DOHH2 (cell line): ENCODE results near the gene NEU4.

Experiments used
- EZH2phosphoT487 ChIP-seq: fragments of 200-600 bp; sonication (generic); IDR thresholded peaks from 2 replicates; pipeline ENCODE4 v1.6.1; 2017; ENCODE audit warnings: borderline replicate concordance, mild to moderate bottlenecking, antibody characterized with exemption, low read length, moderate library complexity, mixed read lengths
- TF ChIP-seq, protein P1 (sequence below): fragments of 200-600 bp; sonication (generic); IDR thresholded peaks from one replicate; pipeline ENCODE4 v1.5.1; 2014; ENCODE audit warnings: antibody characterized with exemption, mild to moderate bottlenecking, low read depth, low read length; ENCODE audit not compliant: poor library complexity, severe bottlenecking

DNA sequence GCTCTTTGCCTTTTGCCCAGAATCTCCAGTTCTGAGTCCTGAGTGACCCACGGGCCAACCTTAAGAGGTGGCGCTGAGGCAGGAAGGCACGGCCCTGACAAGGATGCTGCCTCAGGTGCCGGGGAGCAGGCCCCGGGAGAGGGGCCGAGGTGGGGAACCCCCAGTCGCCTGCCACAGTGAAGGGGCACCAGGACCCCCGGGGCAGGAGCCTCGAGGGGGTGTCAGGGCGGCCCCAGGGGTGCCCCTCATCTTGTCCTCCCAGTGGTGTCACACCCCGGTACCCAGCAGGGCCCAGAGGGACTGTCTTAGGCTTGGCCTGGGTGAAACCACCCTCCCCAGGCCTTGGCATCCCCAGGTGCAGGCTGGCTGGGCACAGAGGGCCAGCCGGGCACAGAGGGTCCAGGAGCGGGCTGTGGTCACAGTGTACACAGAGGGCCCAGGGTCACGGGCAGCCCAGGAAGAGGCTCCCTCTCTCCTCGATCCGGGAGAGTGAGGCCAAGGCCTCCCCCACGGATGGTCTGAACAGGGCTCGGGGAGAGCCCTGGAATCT is 48.7 kb downstream of the NEU4 start:
- TF ChIP-seq, protein P1, sequence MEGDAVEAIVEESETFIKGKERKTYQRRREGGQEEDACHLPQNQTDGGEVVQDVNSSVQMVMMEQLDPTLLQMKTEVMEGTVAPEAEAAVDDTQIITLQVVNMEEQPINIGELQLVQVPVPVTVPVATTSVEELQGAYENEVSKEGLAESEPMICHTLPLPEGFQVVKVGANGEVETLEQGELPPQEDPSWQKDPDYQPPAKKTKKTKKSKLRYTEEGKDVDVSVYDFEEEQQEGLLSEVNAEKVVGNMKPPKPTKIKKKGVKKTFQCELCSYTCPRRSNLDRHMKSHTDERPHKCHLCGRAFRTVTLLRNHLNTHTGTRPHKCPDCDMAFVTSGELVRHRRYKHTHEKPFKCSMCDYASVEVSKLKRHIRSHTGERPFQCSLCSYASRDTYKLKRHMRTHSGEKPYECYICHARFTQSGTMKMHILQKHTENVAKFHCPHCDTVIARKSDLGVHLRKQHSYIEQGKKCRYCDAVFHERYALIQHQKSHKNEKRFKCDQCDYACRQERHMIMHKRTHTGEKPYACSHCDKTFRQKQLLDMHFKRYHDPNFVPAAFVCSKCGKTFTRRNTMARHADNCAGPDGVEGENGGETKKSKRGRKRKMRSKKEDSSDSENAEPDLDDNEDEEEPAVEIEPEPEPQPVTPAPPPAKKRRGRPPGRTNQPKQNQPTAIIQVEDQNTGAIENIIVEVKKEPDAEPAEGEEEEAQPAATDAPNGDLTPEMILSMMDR = no peak
- no peak for TF ChIP-seq EZH2phosphoT487
